Muscle layer of colon (tissue), 2 donors: ENCODE data around the gene TNFSF10.
"Not testable (repeated sequence)": the region's sequence is repeated elsewhere in the genome, so short reads cannot be mapped to it uniquely, and the experiment has no call there.

ENCODE experiments used
- H3K27ac ChIP-seq: one replicate; pipeline ENCODE4 v1.7.0; 2013; ENCODE audit warnings: low read depth, mild to moderate bottlenecking, low read length, moderate library complexity
- H3K27me3 ChIP-seq, 2 donors: one replicate each; pipeline ENCODE4 v1.7.0; 2013; ENCODE audit warnings: low read length in 2 of 2, mild to moderate bottlenecking in 2 of 2; ENCODE audit not compliant: insufficient read depth in 2 of 2, control insufficient read depth in 1 of 2
- H3K36me3 ChIP-seq: one replicate; pipeline ENCODE4 v1.7.0; 2013; ENCODE audit warnings: mild to moderate bottlenecking, low read length; ENCODE audit not compliant: insufficient read depth
- H3K4me1 ChIP-seq: one replicate; pipeline ENCODE4 v1.7.0; 2013; ENCODE audit warnings: mild to moderate bottlenecking, low read length; ENCODE audit not compliant: insufficient read depth
- H3K4me3 ChIP-seq, 2 donors: one replicate each; pipeline ENCODE4 v1.7.0; 2013; ENCODE audit warnings: low read length in 2 of 2, low read depth in 1 of 2, mild to moderate bottlenecking in 1 of 2, moderate library complexity in 1 of 2
- H3K9ac ChIP-seq: one replicate; pipeline ENCODE4 v1.7.0; 2013; ENCODE audit warnings: low read length
- H3K9me3 ChIP-seq: one replicate; pipeline ENCODE4 v1.7.0; 2013; ENCODE audit warnings: mild to moderate bottlenecking, low read length
- donor health status: abdominal sarcoma.
- donor health status: Adenocarcinoma of cecum.

TNFSF10 gene

GRCh38 chr3:172527306-172527705, 4.1 kb upstream of the TNFSF10 start:
- H3K4me1 ChIP-seq = no peaks in the 10 kb centered on the region
- no peak overlapping the region for H3K9ac ChIP-seq
- H3K27ac ChIP-seq = no peak overlapping the region
- H3K4me3 ChIP-seq = no peak overlapping the region
- H3K36me3 ChIP-seq = no peaks in the 10 kb centered on the region
- no peaks in the 10 kb centered on the region for H3K27me3 ChIP-seq
- H3K9me3 ChIP-seq = no peaks in the 10 kb centered on the region

- H3K9ac ChIP-seq = no peak overlapping the region
- no peaks in the 10 kb centered on the region for H3K27me3 ChIP-seq
- H3K9me3 ChIP-seq = no peaks in the 10 kb centered on the region
- H3K4me1 ChIP-seq = no peaks in the 10 kb centered on the region
- no peak overlapping the region for H3K27ac ChIP-seq
- no peaks in the 10 kb centered on the region for H3K36me3 ChIP-seq
- no peak overlapping the region for H3K4me3 ChIP-seq
Observed at GRCh38 chr3:172525116-172525613, 1.9 kb upstream of the TNFSF10 start.

- no peaks in the 10 kb centered on the region for H3K27me3 ChIP-seq
- no peaks in the 10 kb centered on the region for H3K36me3 ChIP-seq
- no peak overlapping the region for H3K4me3 ChIP-seq
- H3K9me3 ChIP-seq = no peaks in the 10 kb centered on the region
- H3K9ac ChIP-seq = no peak overlapping the region
- no peak overlapping the region for H3K27ac ChIP-seq
- no peaks in the 10 kb centered on the region for H3K4me1 ChIP-seq
Observed at GRCh38 chr3:172524611-172525010, 1.4 kb upstream of the TNFSF10 start.

GRCh38 chr3:172521837-172522726, 1.1 kb downstream of the TNFSF10 start:
- not testable (repeated sequence) for H3K4me1 ChIP-seq, H3K36me3 ChIP-seq, H3K27ac ChIP-seq, H3K27me3 ChIP-seq, H3K9me3 ChIP-seq
- Histone ChIP-seq H3K9ac (peak overlapping the region; percentile 38), H3K4me3 (peak overlapping the region in 1 of 2 donors; percentile 78)

- no peaks in the 10 kb centered on the region for H3K36me3 ChIP-seq
- no peak overlapping the region for H3K4me3 ChIP-seq
- H3K9me3 ChIP-seq = no peaks in the 10 kb centered on the region
- H3K27me3 ChIP-seq = no peaks in the 10 kb centered on the region
- peaks cover 15% of the 10 kb centered on the region for H3K4me1 ChIP-seq
- H3K9ac ChIP-seq = no peak overlapping the region
- no peak overlapping the region for H3K27ac ChIP-seq
Observed at GRCh38 chr3:172520301-172520831, 2.9 kb downstream of the TNFSF10 start.

- Histone ChIP-seq H3K27me3 (no peaks in the 10 kb centered on the region), H3K27ac (no peak overlapping the region), H3K4me1 (peaks cover 20% of the 10 kb centered on the region), H3K9me3 (no peaks in the 10 kb centered on the region), H3K36me3 (no peaks in the 10 kb centered on the region), H3K9ac (no peak overlapping the region), H3K4me3 (no peak overlapping the region)
Observed at GRCh38 chr3:172519740-172520139, 3.5 kb downstream of the TNFSF10 start.

GRCh38 chr3:172518929-172519640, 4.1 kb downstream of the TNFSF10 start:
- no peaks in the 10 kb centered on the region for H3K9me3 ChIP-seq
- no peak overlapping the region for H3K27ac ChIP-seq
- no peak overlapping the region for H3K4me3 ChIP-seq
- H3K9ac ChIP-seq = no peak overlapping the region
- peaks cover 25% of the 10 kb centered on the region for H3K4me1 ChIP-seq
- no peaks in the 10 kb centered on the region for H3K27me3 ChIP-seq
- no peaks in the 10 kb centered on the region for H3K36me3 ChIP-seq

GRCh38 chr3:172517859-172518466, 5.3 kb downstream of the TNFSF10 start:
- no peaks in the 10 kb centered on the region for H3K27me3 ChIP-seq
- no peak overlapping the region for H3K4me3 ChIP-seq
- H3K9ac ChIP-seq = no peak overlapping the region
- no peak overlapping the region for H3K27ac ChIP-seq
- peaks cover 25% of the 10 kb centered on the region for H3K4me1 ChIP-seq
- H3K36me3 ChIP-seq = no peaks in the 10 kb centered on the region
- no peaks in the 10 kb centered on the region for H3K9me3 ChIP-seq

- H3K27ac ChIP-seq = peak overlapping the region; percentile 61
- H3K4me3 ChIP-seq = no peak overlapping the region
- H3K9me3 ChIP-seq = no peaks in the 10 kb centered on the region
Observed at GRCh38 chr3:172516318-172517214, 6.7 kb downstream of the TNFSF10 start.

GRCh38 chr3:172515130-172515918, 7.9 kb downstream of the TNFSF10 start:
- Histone ChIP-seq H3K4me3 (no peak overlapping the region), H3K36me3 (peaks cover 8% of the 10 kb centered on the region), H3K27ac (peak overlapping the region; percentile 17), H3K9ac (no peak overlapping the region), H3K27me3 (no peaks in the 10 kb centered on the region), H3K9me3 (no peaks in the 10 kb centered on the region), H3K4me1 (peaks cover 25% of the 10 kb centered on the region)

More at GRCh38 chr3:172516318-172517214, 6.7 kb downstream of the TNFSF10 start:
- H3K9ac ChIP-seq = no peak overlapping the region
- H3K4me1 ChIP-seq = peaks cover 25% of the 10 kb centered on the region
- H3K27me3 ChIP-seq = no peaks in the 10 kb centered on the region
- peaks cover 5% of the 10 kb centered on the region for H3K36me3 ChIP-seq
